Measurements from ENCODE around the gene HOXC13. TPM values are rescaled to one million over a fixed set of nuclear protein-coding genes. Genes with fewer than 3 reads are reported as not detected.

HOXC13 gene
- polyA plus RNA-seq, 10 donors = 0.68 to 1.4 TPM; not detected in 8

DNA sequence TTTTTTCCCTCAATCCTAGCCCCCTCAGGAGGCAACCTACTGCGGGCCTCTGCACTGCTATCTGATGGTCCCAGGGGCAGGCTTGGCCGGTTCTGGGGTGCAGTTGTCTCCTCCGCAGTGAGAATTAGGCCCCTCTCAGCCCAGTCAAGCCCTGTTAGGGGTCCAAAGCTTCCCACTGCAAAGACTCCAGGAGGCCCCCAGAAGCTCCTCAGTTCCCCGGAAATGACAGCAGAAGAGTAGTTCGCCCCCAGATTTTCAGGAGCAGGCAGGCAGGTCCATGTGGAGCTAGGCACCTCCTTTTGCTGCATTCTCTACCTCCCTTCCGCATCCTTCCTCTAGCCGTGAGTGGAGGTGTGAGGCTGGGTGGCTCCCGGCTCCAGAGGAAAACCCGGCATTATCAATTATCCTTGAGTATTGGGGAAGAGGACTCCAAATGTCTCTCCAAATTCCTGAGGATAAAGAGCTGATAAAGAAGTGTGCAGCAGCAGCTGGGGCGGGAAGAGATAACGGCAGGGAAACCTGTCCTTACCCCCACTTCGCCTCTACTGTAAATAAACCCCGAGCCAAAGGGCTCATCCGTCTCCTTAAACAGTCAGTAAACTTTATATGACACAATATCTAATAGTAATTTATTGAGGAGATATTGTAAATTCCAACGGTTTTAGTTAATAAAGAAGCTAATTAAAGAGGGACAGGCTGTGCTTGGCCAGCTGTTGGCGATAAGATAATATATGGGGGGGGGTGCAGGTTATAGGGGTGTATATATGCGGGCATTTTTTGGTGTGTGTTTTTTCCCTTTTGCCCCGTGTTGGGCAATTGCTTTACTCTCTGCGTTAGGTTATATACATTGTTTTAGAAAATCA is 15.4 kb downstream of the HOXC13 start:
- DNase-seq = no peak

GRCh38 chr12:53954694-53955035 is 16.0 kb downstream of the HOXC13 start, which contains the start of gene HOXC12:
Gene HOXC12 (plus strand): TSS chr12:53954903. CDS start chr12:53954930, 27 bp downstream.
- no peak for DNase-seq

GRCh38 chr12:53955036-53955775 is 16.6 kb downstream of the HOXC13 start:
- DNase-seq = peak in 1 of 3 donors; percentile 75

DNA sequence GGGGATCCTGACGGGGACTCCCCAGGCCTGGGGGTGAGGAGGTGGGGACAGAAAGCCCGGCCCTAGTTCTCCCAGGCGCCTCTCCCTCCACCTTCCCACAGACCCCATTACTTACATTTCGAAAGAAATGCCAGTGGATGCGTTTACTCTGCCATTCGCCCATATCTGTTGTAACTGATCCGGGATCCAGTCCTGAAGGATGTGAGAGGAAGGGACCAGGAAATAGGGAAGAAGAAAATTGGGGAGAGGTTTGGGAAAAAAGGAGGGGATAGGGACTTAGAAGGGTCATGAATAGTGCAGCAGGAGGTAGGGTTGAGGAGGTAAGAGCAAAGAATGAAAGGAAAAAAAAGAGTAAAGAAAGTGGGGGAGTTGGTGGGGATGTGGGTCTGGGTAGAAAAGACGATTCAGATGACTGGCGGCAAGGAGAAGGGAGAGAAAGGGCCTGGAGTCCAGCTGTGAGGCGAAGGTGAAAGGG is 17.2 kb downstream of the HOXC13 start:
- DNase-seq = no peak

GRCh38 chr12:53956251-53956887 is 17.7 kb downstream of the HOXC13 start:
- no peak for DNase-seq

DNA sequence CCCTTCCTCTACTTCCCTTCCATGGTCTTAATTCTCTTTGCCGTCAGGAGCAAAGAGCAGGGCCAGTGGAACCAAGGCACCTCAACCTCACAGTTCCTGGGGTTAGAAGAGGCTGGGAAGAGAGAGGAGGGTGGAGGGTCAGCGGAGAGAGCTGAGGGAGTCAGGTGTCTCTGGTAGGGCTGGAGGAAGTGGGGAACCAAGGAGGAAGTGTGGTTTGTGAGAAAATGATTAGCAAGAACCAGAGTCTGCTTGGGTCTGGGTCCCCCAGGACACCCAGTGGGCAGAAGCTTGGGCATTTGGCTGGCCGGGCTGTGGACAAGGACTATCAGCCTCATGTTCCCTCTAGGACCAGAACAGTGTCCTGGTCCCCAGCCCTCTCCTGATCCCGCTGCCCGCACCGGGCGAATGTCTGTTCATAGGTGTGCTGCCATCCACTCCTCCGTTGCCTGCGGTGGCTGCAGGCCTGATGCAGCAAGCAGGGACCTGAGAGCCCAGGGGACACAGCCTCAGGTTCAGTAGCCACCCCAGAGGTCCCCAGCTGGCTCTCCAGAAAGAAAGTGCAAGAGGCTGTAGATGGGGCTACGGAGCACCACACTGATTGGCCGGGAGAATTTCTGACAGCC is 18.4 kb downstream of the HOXC13 start:
- no peak for DNase-seq

GRCh38 chr12:53958128-53958527 is 19.5 kb downstream of the HOXC13 start:
- no peak for DNase-seq

DNA sequence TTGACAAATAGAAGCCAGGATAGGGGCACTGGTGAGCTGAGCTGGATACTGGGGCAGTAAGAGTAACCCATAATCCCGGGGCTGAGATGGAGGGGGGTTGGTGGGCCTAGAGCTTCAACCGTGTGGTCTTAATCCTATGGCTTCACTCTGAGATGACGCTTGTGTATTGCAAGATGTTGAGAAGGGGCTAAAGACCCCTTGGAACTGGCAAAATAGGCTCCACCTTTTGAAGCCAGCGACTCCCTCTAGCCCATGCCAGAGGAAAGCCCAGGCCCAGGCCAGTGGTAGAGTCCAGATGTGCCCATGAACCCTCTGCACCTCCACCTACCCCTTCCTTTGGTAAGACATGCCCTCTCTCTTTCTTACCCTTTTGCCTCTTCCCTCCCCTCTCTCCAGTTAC is 20.7 kb downstream of the HOXC13 start:
- DNase-seq = no peak

DNA sequence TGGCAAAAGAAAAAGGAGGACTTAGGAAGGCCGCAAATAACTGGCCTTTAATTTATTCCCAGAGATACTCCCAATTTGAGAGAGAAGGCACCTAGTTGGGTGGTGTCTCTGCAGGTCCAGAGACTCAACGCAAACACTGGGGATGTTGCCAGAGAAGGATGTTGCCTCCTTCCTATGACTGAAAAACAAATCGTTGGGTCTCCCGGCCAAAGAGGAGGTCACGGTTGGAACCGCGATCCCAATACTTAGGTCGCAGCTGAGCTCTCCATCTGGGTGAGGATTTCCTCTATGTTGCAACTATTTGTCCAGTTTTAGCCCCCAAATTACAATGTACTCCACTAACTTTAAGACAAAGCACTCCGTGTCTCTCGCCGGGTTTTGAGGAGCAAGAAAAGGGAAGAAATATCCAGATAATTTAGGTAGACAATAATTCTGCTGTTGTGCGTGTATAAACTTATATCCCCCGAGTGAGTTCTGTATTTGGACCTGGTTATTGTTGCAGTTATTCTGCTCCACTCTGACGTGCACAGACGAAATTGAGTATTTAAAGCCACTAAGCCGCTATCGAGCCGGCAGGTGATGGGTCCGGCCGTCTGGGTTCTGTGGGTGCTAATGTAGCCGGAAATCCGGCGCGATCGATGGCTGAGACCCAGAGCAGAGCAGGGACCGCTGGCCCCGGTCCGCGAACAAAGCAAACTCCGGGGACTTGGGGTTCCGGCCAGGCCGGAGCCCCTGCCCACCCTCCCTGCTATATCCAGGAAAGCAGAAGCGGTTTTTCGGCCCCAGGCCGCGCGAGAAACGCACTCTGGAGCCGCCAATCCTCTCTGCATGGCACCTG is 21.8 kb downstream of the HOXC13 start:
- peak in 1 of 3 donors; percentile 61 for DNase-seq

DNA sequence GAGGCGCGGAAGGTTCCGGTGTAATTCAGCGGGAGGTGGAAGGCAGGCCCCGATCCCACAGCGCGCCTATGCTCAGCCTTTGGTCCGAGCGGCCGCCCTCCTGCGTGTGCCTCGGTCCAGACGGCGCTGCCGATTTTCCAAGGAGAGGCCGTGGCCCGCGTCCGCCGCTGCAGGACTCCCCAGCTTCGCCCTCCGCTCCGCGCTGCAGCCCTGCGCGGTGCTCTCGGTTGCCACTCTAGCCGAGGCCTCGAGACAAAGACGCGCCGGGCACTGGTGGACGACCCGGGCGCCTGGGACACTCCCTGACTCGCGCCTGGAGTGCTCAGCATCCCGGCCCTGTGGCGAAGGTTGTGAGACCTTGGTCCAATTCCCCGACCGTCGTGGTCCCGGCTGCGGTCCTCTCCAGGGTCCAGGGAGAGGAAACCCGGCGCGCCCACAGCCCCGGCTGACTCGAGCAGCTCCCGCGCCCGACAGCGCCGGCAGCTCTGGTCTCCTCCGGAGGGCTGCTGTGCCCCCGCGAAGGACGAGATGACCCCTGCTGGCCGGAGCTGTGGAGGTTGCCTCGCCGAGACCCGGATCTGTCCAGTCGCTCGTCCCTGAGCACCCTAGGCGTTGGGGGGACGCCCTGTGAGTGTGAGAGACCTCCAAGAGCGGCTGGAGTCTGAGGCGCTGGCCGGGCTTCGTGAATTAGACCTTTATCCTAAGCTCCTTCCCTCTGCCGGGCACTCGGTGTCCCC is 22.6 kb downstream of the HOXC13 start:
- DNase-seq = peak in 1 of 3 donors; percentile 74

- DNase-seq = peak in 1 of 3 donors; percentile 56
Measured at GRCh38 chr12:53963005-53963404, 24.4 kb downstream of the HOXC13 start.

DNA sequence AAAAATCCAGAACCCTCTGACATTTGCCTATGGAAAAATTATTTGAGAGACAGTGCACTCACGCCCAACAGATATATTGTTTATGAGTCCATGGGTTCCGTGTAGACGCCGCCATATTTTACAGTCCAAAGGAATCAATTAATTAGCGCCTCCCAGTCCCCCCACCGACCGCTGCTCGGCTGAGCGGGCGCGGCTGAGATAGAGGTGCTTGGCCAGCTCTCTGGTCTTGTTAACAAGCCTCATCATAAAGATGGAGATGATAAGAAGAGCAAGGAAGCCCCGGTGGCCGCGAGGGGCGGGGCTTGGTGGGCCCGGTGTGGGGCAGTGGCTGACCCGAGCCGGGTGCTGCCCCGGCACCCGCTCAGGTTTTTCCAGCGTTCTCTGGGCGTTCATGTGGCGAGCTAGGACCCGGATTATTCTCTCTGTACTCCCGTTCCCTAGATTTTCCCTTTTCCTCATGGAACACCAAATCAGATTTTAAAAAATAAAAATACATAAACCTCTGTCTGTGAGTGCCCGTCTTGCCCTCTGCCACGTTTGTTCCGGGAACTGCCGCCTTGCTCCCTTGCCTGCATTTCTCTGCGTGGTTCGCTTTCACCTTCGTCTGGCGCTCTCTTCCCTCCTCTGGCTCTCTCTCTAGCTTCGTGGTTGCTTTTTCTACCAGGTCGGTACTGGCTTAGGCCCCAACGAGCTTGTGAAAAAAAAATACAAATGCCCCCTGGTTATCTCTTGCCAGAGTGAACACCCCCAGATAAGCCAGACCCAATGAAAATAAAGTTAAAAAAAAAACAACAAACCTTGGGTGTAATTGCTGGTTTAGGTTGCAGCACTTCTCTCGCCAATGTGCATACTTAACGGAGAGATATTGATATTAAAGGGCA is 25.0 kb downstream of the HOXC13 start:
- DNase-seq = peak in 1 of 3 donors; percentile 64

DNA sequence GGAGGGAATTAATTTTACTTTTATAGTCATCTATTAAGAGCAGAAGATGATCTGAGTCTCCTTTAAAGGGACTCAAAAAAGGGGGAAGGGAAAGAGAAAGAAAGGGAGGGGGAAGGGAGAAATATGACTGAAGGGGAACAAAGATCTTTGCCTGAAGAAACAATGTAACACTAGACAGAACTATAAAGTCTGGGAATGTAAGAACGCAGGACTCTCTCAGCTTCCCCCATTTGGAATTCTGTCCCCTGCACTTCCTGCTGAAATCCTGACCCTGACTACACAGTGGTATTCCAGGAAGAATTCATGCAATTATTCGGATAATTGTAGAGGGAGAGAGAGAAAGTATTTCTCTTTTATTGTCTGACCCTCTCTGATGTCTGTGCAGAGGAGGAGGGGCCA is 25.7 kb downstream of the HOXC13 start:
- peak in 1 of 3 donors; percentile 81 for DNase-seq

DNA sequence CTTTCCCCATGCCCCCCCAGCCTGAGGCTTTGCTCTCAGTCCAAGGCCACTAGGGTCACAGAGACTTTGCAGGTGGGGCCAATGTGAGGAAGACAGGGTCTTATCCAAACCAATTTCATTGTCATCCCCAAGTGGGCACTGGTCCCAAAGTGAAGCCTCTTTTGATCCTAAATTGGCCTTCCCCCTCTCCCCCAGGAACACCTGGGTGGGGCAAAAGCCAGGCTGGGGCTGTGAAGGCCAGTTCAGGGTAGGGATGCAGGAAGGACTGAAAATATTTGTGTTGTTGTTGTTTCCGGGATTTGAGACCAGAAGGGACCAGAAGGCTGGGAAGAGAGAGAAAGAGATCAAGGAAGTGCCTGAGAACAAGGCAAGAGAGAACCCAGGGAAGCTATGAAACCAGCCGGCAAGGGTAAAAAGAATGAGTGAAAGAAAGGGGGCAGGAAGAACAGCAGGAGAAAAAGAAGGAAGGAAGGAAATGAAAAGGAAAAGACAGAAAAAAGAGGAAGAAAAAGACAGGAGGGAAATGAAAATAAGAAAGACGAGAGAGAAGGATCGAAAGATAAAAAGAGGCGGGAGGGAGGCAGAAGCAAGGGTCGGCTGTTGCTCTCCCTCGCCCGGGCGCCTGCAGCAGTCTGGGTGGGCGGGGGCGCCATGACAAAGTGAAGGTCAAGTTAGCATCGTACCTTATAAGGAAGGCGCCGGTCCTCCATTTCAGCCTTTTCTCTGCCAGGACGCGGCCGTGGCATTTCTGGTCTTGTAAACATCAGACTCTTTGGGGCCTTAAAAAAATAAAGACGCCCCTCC is 26.9 kb downstream of the HOXC13 start:
- peak in 1 of 3 donors; percentile 92 for DNase-seq

- no peak for DNase-seq
Measured at GRCh38 chr12:53966085-53966384, 27.4 kb downstream of the HOXC13 start.

DNA sequence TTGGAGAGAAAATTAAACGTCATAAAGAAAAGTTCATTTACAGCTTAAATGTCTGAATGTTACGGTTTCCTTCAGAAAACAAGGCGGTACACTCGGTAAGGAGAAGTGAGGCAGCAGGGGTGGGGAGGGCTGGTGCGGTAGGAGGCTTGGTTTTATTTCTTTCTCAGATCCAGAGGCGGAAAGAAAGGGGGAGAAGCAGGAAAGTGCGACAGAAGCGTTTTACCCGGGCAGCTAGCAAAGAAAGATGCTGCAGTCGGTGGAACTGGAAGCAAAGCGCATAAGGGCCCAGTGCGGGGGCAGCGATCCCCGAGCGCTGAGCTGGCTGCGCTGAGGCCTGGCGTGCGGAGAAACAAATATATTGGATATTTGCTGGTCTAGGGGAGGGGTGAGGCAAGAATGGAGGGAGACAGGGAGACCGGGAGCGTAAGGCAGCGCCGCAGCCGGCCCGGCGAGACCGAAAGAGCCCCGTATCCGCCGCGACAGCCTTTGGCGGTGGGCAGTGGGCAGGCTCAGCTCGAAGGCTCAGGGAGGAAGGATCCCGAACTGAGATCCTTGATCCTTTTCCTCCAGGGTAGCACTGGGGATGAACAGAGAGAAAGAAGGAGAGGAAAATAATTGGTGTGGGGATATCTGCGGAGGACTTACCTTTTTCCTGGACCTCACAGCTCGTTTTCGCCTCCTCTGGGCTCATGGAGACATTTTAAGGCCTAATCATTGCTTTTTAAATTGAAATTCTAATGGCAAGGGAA is 27.9 kb downstream of the HOXC13 start:
- peak in 1 of 3 donors; percentile 80 for DNase-seq

GRCh38 chr12:53967421-53967925 is 28.8 kb downstream of the HOXC13 start:
- peak in 1 of 3 donors; percentile 68 for DNase-seq

Data from muscle of back (tissue), 11 donors.